ENCODE data around the gene NCLN. TPM values are rescaled to one million over a fixed set of nuclear protein-coding genes. Genes with fewer than 3 reads are reported as not detected.
A peak's percentile ranks its signal among the peaks of the same experiment; 100 is the strongest.

The NCLN gene
- total and polyA plus RNA-seq, 9 of the 15 experiments (the other 6 are each of a cell fraction or from before 2014, with no cell fraction given): 3.8 to 126 (median 39.6) TPM

DNA sequence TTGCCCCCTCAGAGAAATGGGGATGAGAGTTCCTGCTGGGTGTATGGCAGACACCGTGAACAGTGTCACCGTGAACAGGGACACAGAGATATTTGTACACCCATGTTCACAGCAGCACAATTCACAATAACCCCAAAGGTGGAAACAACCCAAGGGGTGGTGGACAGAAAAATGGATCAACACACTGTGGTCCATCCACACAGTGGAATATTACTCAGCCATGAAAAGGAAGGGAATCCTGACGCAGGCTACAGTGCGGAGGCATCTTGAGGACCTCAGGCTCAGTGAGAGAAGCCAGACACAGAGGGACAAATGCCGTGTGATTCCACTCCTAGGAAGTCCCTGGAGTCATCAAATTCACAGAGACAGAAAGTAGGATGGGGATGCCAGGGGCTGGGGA is 31.1 kb downstream of the NCLN start (continued):
- TF ChIP-seq, protein P1, sequence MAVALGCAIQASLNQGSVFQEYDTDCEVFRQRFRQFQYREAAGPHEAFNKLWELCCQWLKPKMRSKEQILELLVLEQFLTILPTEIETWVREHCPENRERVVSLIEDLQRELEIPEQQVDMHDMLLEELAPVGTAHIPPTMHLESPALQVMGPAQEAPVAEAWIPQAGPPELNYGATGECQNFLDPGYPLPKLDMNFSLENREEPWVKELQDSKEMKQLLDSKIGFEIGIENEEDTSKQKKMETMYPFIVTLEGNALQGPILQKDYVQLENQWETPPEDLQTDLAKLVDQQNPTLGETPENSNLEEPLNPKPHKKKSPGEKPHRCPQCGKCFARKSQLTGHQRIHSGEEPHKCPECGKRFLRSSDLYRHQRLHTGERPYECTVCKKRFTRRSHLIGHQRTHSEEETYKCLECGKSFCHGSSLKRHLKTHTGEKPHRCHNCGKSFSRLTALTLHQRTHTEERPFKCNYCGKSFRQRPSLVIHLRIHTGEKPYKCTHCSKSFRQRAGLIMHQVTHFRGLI (CRISPR knock-in tag; IDR thresholded peaks at IDR 0.05): no peak
- TF ChIP-seq KDM1A (IDR thresholded peaks at IDR 0.05) (peak; percentile 24 to 57; a peak in 3 of 4 replicates), BCOR (IDR thresholded peaks at IDR 0.05) (peak; percentile 78)

DNA sequence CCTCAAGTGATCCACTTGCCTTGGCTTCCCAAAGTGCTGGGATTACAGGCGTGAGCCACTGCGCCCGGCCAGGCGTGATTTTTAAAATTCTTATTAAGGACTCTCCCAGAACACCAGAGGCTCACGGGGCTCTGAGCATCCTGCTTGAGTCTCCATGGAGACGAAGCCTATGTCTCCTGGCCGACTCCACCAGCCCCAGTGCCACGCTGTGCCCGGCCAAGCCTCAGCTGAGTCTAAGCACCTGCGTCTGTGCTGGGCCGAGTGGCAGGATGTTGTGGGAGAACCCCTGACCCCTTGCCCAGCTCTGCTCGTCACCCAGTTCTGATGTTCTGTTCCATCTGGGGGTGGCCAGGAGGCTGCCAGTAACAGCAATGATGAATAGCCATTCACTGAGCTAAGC is 34.8 kb downstream of the NCLN start:
- no TSS peak for BruUV-seq (replicated peaks)
- intact Hi-C loops (cut with micrococcal nuclease) (no loop called here), in situ Hi-C loops (cut with MboI) (no loop called here)
- no peak for TF ChIP-seq FOXP1 (CRISPR knock-in tag; IDR thresholded peaks at IDR 0.05)
- TF ChIP-seq CBX2 (IDR thresholded peaks at IDR 0.05; ENCODE audit: insufficient read depth, low read length, poor library complexity, severe bottlenecking): no peak
- no peak for TF ChIP-seq KLF6 (CRISPR knock-in tag; IDR thresholded peaks at IDR 0.05; ENCODE audit: borderline replicate concordance)
- TF ChIP-seq SMARCA4 (IDR thresholded peaks at IDR 0.05): no peak
- TF ChIP-seq, protein P2, sequence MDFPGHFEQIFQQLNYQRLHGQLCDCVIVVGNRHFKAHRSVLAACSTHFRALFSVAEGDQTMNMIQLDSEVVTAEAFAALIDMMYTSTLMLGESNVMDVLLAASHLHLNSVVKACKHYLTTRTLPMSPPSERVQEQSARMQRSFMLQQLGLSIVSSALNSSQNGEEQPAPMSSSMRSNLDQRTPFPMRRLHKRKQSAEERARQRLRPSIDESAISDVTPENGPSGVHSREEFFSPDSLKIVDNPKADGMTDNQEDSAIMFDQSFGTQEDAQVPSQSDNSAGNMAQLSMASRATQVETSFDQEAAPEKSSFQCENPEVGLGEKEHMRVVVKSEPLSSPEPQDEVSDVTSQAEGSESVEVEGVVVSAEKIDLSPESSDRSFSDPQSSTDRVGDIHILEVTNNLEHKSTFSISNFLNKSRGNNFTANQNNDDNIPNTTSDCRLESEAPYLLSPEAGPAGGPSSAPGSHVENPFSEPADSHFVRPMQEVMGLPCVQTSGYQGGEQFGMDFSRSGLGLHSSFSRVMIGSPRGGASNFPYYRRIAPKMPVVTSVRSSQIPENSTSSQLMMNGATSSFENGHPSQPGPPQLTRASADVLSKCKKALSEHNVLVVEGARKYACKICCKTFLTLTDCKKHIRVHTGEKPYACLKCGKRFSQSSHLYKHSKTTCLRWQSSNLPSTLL (IDR thresholded peaks at IDR 0.05): no peak
- TF ChIP-seq MEIS2 (IDR thresholded peaks at IDR 0.05; ENCODE audit: partially characterized antibody): no peak
- no peak for TF ChIP-seq FOXA3 (CRISPR knock-in tag; conservative IDR thresholded peaks at IDR 0.05 in 1 of 2, IDR thresholded peaks at IDR 0.05 in 1 of 2)
- no peaks in the 10 kb centered on the region for H3K9me1 ChIP-seq (ENCODE audit: control insufficient read depth, insufficient read depth, low read length)
- peaks cover 3% of the 10 kb centered on the region; the same call in 1 of the 3 replicates for H3K36me3 ChIP-seq (ENCODE audit: control insufficient read depth, insufficient read depth, low read length)
- peaks cover 0 to under 1% of the 10 kb centered on the region in 2 experiments; a peak in 2 of 5 replicates for H3K27me3 ChIP-seq (ENCODE audit: control insufficient read depth in 2 of 2, insufficient read depth in 2 of 2, low read length in 2 of 2)
- POLR2A ChIA-PET: interaction anchor here (0.8 kb wide), 1 partner anchor 16 kb away, joined by 3 read pairs; no protein-coding TSS in a partner anchor
- FAIRE-seq: no peak
- no peaks in the 10 kb centered on the region for H3K9me3 ChIP-seq (replicated peaks; ENCODE audit: control insufficient read depth, insufficient read depth, low read depth, low read length)
- H2AFZ ChIP-seq (ENCODE audit: low read depth, low read length): no peak overlapping the region
- no peaks in the 10 kb centered on the region; the same call in 1 of the 2 replicates for H4K20me1 ChIP-seq (replicated peaks; ENCODE audit: control insufficient read depth, insufficient read depth, low read length)
- H3K79me2 ChIP-seq (ENCODE audit: control insufficient read depth, insufficient read depth, low read length): no peaks in the 10 kb centered on the region
- no peak overlapping the region for H3K9ac ChIP-seq (ENCODE audit: insufficient read depth in 1 of 2, low read depth in 2 of 2, low read length in 2 of 2)
- CTCF ChIA-PET (ENCODE audit: low intra/inter-chr PET ratio): no interaction called here
- no peak for DNase-seq (ENCODE audit: extremely low read depth in 1 of 4, low spot score in 3 of 4)
- WGBS (ENCODE audit: insufficient coverage, low coverage, missing lambda C conversion rate): 15% methylated on average over 8 of the region's 12 CpGs
- H3K27ac ChIP-seq (ENCODE audit: extremely low read depth, low read depth, low read length): no peak overlapping the region
- H3K4me1 ChIP-seq (replicated peaks in 1 of 2; ENCODE audit: control insufficient read depth in 2 of 2, insufficient read depth in 2 of 2, low read length in 2 of 2): peaks cover 0 to 19% of the 10 kb centered on the region in 2 experiments; a peak in 2 of 5 replicates
- no peak overlapping the region for H3K4me3 ChIP-seq
- H3K4me2 ChIP-seq (ENCODE audit: insufficient read depth, low read length): no peak overlapping the region
- no peak for ATAC-seq
